Liver (tissue), 9 donors: ENCODE results near the gene SNX3. TPM values are rescaled to one million over a fixed set of nuclear protein-coding genes. Genes with fewer than 3 reads are reported as not detected.

Experiments
- DNase-seq: peaks from one replicate; pipeline ENCODE4 v3.0.0-alpha.2; 2017; ENCODE audit warnings: low spot score
- H3K27ac ChIP-seq, 2 donors: one replicate each; pipeline ENCODE4 v1.7.0; 2013; ENCODE audit warnings: inconsistent platforms in 2 of 2, low read length in 2 of 2, control low read depth in 1 of 2, low read depth in 1 of 2, mild to moderate bottlenecking in 1 of 2
- H3K27me3 ChIP-seq, 4 donors: one replicate each; pipeline versions ENCODE4 v1.6.1 to v1.7.0; 2013; ENCODE audit warnings: low read length in 3 of 4, inconsistent platforms in 1 of 4, mild to moderate bottlenecking in 1 of 4, moderate library complexity in 1 of 4; ENCODE audit not compliant: control insufficient read depth in 4 of 4, insufficient read depth in 4 of 4
- H3K36me3 ChIP-seq, 4 donors: one replicate each; pipeline versions ENCODE4 v1.6.1 to v1.7.0; 2013; ENCODE audit warnings: low read length in 3 of 4, mild to moderate bottlenecking in 3 of 4, low read depth in 1 of 4, moderate library complexity in 1 of 4; ENCODE audit not compliant: control insufficient read depth in 4 of 4, insufficient read depth in 3 of 4
- H3K4me1 ChIP-seq, 4 donors: one replicate each; pipeline versions ENCODE4 v1.6.1 to v1.7.0; 2013; ENCODE audit warnings: low read length in 3 of 4, mild to moderate bottlenecking in 3 of 4, moderate library complexity in 1 of 4; ENCODE audit not compliant: control insufficient read depth in 4 of 4, insufficient read depth in 4 of 4
- H3K4me3 ChIP-seq, 3 donors: one replicate each; pipeline versions ENCODE4 v1.6.1 to v1.7.0; 2013; ENCODE audit warnings: low read length in 3 of 3, control low read depth in 1 of 3, low read depth in 1 of 3, mild to moderate bottlenecking in 1 of 3
- H3K9ac ChIP-seq, 2 donors: one replicate each; pipeline ENCODE4 v1.7.0; 2013; ENCODE audit warnings: low read length in 2 of 2, mild to moderate bottlenecking in 2 of 2, moderate library complexity in 2 of 2, control low read depth in 1 of 2, low read depth in 1 of 2
- H3K9me3 ChIP-seq, 4 donors: one replicate each; pipeline versions ENCODE4 v1.6.1 to v1.7.0; 2013; ENCODE audit warnings: low read length in 3 of 4; ENCODE audit not compliant: control insufficient read depth in 4 of 4
- EGR1 ChIP-seq, 2 donors: IDR thresholded peaks; 2 replicates each; pipeline ENCODE4 v1.6.1; 2016 to 2018; ENCODE audit warnings: antibody characterized with exemption in 2 of 2, low read depth in 2 of 2
- GABPA ChIP-seq, 2 donors: IDR thresholded peaks in 1 of 2; conservative IDR thresholded peaks in 1 of 2; 2 replicates each; pipeline ENCODE4 v1.6.1; 2016; ENCODE audit warnings: antibody characterized with exemption in 2 of 2, mild to moderate bottlenecking in 1 of 2, moderate library complexity in 1 of 2
- HNF4A ChIP-seq, 2 donors: conservative IDR thresholded peaks; 2 replicates each; pipeline ENCODE4 v1.6.1; 2016; ENCODE audit warnings: antibody characterized with exemption in 2 of 2, mild to moderate bottlenecking in 2 of 2
- HNF4G ChIP-seq: IDR thresholded peaks from 2 replicates; pipeline ENCODE4 v1.6.1; 2016; ENCODE audit warnings: antibody characterized with exemption
- JUND ChIP-seq, 2 donors: IDR thresholded peaks; 2 replicates each; pipeline ENCODE4 v1.6.1; 2016; ENCODE audit warnings: antibody characterized with exemption in 2 of 2
- NR2F2 ChIP-seq: IDR thresholded peaks from 2 replicates; pipeline ENCODE4 v1.6.1; 2016; ENCODE audit warnings: antibody characterized with exemption
- RAD21 ChIP-seq, 2 donors: IDR thresholded peaks; 2 replicates each; pipeline ENCODE4 v1.6.1; 2016; ENCODE audit warnings: antibody characterized with exemption in 2 of 2, mild to moderate bottlenecking in 2 of 2
- RXRA ChIP-seq, 2 donors: IDR thresholded peaks; 2 replicates each; pipeline ENCODE4 v1.6.1; 2017 to 2018; ENCODE audit warnings: antibody characterized with exemption in 2 of 2, mild to moderate bottlenecking in 1 of 2
- SP1 ChIP-seq: IDR thresholded peaks from 2 replicates; pipeline ENCODE4 v1.6.1; 2018; ENCODE audit warnings: antibody characterized with exemption, mild to moderate bottlenecking
- TAF1 ChIP-seq: conservative IDR thresholded peaks from 2 replicates; pipeline ENCODE4 v1.6.1; 2016; ENCODE audit warnings: antibody characterized with exemption, mild to moderate bottlenecking
- YY1 ChIP-seq: IDR thresholded peaks from 2 replicates; pipeline ENCODE4 v1.6.1; 2016; ENCODE audit warnings: antibody characterized with exemption, mild to moderate bottlenecking
- WGBS: extraction: QIAGEN DNeasy Blood & Tissue Kit; methylation state at CpG from one replicate; pipeline ENCODE4 v1.1.7; 2013; 5-methylcytosine and 5-hydroxymethylcytosine counted together
- polyA plus RNA-seq, 2 donors: library from polyadenylated mRNA; stranded (reverse) in 1 of 2; unstranded in 1 of 2; fragments of 200-250 nt in 1 of 2; fragments of >200 nt in 1 of 2; fragmentation: Nextera tagmentation in 1 of 2; extraction: Ambion mirVana in 1 of 2; gene quantifications; one replicate each; pipeline versions ENCODE4 v1.2.1 to v1.2.3, GENCODE V29; 2013 to 2015
- total RNA-seq, 2 donors: library from RNA; depleted of rRNA; stranded (reverse); fragments of >200 nt; gene quantifications; one replicate each; pipeline ENCODE4 v1.2.3, GENCODE V29; 2014
- TF ChIP-seq, protein P1 (sequence below): IDR thresholded peaks from 2 replicates; pipeline ENCODE4 v1.6.1; 2016; ENCODE audit warnings: antibody characterized with exemption
- TF ChIP-seq, protein P2 (sequence below): IDR thresholded peaks from 2 replicates; pipeline ENCODE4 v1.6.1; 2016; ENCODE audit warnings: antibody characterized with exemption, mild to moderate bottlenecking
- TF ChIP-seq, protein P3 (sequence below): IDR thresholded peaks from 2 replicates; pipeline ENCODE4 v1.6.1; 2016; ENCODE audit warnings: antibody characterized with exemption
- TF ChIP-seq, protein P4 (sequence below): fragments of 150-350 bp; IDR thresholded peaks from 2 replicates; pipeline ENCODE4 v1.5.1; 2017; ENCODE audit warnings: improper control_type of control experiment, low read depth, low read length; ENCODE audit not compliant: missing input control
- TF ChIP-seq, protein P5 (sequence below): IDR thresholded peaks from 2 replicates; pipeline ENCODE4 v1.6.1; 2016; ENCODE audit warnings: antibody characterized with exemption
- donor health status: healthy.
- donor health status: healthy.
- donor health status: healthy.
- donor health status: healthy.
- donor health status: healthy.

The SNX3 gene
- total and polyA plus RNA-seq, 4 donors, result 67.9 to 161 (median 111) TPM

DNA sequence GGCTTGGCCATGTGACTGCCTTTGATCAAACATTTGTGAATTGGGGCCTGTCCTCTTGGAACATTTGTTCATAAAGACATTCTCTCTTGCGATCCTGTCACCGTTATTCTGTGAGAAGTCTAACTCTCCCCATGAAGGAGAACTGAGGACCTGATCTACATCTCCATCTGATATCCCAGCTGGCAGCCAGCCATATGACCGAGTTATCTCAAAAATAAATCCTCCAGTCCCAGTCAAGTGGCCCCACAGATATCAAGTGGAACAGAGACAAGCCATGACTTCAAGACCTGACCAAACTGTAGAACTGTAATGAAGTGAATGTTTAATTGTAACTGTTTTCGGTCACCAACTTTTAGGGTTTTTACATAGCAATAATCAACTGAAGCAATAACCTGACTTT is 25.7 kb downstream of the SNX3 start:
- no peaks in the 10 kb centered on the region for H3K9me3 ChIP-seq

DNA sequence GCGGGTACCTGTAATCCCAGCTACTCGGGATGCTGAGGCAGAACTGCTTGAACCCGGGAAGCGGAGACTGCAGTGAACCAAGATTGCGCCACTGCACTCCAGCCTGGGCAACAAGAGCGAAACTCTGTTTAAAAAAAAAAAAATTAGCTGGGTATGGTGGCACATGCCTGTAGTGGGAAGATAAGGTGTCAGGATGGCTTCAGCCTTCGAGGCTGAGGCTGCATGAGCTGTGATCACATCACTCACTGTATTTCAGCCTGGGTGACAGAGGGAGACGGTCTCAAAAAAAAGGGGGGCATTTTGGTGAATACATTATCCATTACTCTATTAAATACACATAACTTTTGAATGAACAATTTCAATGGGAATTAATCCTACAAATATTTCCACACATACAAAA is 32.4 kb downstream of the SNX3 start:
- no peaks in the 10 kb centered on the region for H3K27me3 ChIP-seq
- H3K4me1 ChIP-seq, result peaks cover 0 to 5% (median 0%) of the 10 kb centered on the region in 4 donors
- no peaks in the 10 kb centered on the region for H3K9me3 ChIP-seq
- no peak overlapping the region for H3K4me3 ChIP-seq
- peaks cover 0 to 2% (median 0%) of the 10 kb centered on the region in 4 donors for H3K36me3 ChIP-seq
- H3K27ac ChIP-seq, result no peak overlapping the region
- no peak for DNase-seq
- TF ChIP-seq, protein P1, sequence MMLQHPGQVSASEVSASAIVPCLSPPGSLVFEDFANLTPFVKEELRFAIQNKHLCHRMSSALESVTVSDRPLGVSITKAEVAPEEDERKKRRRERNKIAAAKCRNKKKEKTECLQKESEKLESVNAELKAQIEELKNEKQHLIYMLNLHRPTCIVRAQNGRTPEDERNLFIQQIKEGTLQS, result no peak
- TF ChIP-seq, protein P2, sequence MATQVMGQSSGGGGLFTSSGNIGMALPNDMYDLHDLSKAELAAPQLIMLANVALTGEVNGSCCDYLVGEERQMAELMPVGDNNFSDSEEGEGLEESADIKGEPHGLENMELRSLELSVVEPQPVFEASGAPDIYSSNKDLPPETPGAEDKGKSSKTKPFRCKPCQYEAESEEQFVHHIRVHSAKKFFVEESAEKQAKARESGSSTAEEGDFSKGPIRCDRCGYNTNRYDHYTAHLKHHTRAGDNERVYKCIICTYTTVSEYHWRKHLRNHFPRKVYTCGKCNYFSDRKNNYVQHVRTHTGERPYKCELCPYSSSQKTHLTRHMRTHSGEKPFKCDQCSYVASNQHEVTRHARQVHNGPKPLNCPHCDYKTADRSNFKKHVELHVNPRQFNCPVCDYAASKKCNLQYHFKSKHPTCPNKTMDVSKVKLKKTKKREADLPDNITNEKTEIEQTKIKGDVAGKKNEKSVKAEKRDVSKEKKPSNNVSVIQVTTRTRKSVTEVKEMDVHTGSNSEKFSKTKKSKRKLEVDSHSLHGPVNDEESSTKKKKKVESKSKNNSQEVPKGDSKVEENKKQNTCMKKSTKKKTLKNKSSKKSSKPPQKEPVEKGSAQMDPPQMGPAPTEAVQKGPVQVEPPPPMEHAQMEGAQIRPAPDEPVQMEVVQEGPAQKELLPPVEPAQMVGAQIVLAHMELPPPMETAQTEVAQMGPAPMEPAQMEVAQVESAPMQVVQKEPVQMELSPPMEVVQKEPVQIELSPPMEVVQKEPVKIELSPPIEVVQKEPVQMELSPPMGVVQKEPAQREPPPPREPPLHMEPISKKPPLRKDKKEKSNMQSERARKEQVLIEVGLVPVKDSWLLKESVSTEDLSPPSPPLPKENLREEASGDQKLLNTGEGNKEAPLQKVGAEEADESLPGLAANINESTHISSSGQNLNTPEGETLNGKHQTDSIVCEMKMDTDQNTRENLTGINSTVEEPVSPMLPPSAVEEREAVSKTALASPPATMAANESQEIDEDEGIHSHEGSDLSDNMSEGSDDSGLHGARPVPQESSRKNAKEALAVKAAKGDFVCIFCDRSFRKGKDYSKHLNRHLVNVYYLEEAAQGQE, result no peak
- WGBS, result 95% methylated on average over 8 of the region's 8 CpGs
- H3K9ac ChIP-seq, result no peak overlapping the region

More for the DNA sequence above, 25.7 kb downstream of the SNX3 start:
- 90% methylated on average over 4 of the region's 4 CpGs for WGBS
- DNase-seq, result no peak
- Histone ChIP-seq H3K4me1 (no peaks in the 10 kb centered on the region), H3K27me3 (no peaks in the 10 kb centered on the region), H3K4me3 (no peak overlapping the region), H3K27ac (no peak overlapping the region), H3K9ac (no peak overlapping the region), H3K36me3 (peaks cover 0 to 3% (median under 1%) of the 10 kb centered on the region in 4 donors)
- no peak for TF ChIP-seq NR2F2
- TF ChIP-seq, protein P3, sequence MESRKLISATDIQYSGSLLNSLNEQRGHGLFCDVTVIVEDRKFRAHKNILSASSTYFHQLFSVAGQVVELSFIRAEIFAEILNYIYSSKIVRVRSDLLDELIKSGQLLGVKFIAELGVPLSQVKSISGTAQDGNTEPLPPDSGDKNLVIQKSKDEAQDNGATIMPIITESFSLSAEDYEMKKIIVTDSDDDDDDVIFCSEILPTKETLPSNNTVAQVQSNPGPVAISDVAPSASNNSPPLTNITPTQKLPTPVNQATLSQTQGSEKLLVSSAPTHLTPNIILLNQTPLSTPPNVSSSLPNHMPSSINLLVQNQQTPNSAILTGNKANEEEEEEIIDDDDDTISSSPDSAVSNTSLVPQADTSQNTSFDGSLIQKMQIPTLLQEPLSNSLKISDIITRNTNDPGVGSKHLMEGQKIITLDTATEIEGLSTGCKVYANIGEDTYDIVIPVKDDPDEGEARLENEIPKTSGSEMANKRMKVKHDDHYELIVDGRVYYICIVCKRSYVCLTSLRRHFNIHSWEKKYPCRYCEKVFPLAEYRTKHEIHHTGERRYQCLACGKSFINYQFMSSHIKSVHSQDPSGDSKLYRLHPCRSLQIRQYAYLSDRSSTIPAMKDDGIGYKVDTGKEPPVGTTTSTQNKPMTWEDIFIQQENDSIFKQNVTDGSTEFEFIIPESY, result no peak
- TF ChIP-seq HNF4A (conservative IDR thresholded peaks at IDR 0.05), result no peak

DNA sequence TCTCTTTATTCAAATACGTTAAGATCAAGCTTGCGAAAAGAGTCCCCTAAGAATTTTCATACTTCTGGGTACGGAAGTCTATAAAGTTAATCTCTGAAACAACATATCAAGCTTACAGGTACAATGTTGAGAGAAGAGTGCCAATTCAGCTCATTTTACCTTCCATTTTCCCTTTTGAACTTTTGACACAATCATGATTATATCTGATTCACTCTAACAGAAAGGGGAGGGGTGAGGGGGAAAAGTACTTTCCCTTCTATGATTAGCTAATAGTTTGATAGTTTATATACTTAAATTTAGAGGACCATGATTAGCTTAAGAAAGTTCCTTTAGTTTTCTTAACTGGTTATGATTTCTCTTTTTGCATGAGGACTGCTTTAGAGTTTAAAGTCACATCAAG is 33.5 kb downstream of the SNX3 start:
- peaks cover 0 to 5% (median 0%) of the 10 kb centered on the region in 4 donors for H3K4me1 ChIP-seq
- 94% methylated on average over 3 of the region's 3 CpGs for WGBS
- H3K27ac ChIP-seq, result no peak overlapping the region
- H3K9ac ChIP-seq, result no peak overlapping the region
- H3K36me3 ChIP-seq, result peaks cover 0 to 2% (median under 1%) of the 10 kb centered on the region in 4 donors
- DNase-seq, result no peak
- H3K9me3 ChIP-seq, result no peaks in the 10 kb centered on the region
- H3K27me3 ChIP-seq, result no peaks in the 10 kb centered on the region
- H3K4me3 ChIP-seq, result no peak overlapping the region
- no peak for TF ChIP-seq EGR1 (IDR thresholded peaks at IDR 0.05; ENCODE audit: low read depth in 2 of 2)
- no peak for TF ChIP-seq NR2F2
- TF ChIP-seq, protein P2, result no peak
- TF ChIP-seq, protein P4, sequence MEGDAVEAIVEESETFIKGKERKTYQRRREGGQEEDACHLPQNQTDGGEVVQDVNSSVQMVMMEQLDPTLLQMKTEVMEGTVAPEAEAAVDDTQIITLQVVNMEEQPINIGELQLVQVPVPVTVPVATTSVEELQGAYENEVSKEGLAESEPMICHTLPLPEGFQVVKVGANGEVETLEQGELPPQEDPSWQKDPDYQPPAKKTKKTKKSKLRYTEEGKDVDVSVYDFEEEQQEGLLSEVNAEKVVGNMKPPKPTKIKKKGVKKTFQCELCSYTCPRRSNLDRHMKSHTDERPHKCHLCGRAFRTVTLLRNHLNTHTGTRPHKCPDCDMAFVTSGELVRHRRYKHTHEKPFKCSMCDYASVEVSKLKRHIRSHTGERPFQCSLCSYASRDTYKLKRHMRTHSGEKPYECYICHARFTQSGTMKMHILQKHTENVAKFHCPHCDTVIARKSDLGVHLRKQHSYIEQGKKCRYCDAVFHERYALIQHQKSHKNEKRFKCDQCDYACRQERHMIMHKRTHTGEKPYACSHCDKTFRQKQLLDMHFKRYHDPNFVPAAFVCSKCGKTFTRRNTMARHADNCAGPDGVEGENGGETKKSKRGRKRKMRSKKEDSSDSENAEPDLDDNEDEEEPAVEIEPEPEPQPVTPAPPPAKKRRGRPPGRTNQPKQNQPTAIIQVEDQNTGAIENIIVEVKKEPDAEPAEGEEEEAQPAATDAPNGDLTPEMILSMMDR, result no peak
- TF ChIP-seq HNF4G, result no peak
- TF ChIP-seq JUND (IDR thresholded peaks at IDR 0.05), result no peak
- TF ChIP-seq SP1, result no peak
- TF ChIP-seq GABPA (IDR thresholded peaks at IDR 0.05 in 1 of 2, conservative IDR thresholded peaks at IDR 0.05 in 1 of 2), result no peak
- no peak for TF ChIP-seq RXRA (IDR thresholded peaks at IDR 0.05)
- TF ChIP-seq YY1, result no peak
- TF ChIP-seq, protein P5, sequence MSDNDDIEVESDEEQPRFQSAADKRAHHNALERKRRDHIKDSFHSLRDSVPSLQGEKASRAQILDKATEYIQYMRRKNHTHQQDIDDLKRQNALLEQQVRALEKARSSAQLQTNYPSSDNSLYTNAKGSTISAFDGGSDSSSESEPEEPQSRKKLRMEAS, result no peak
- no peak for TF ChIP-seq RAD21 (IDR thresholded peaks at IDR 0.05)
- no peak for TF ChIP-seq TAF1
